Stimulated activated CD4-positive, alpha-beta T cell treated with anti-CD3 and anti-CD28 coated beads, Interleukin-12 subunit alpha, Interleukin-12 subunit beta, amount 100 ng/mL, for 4 hours (primary cell): ENCODE data around the gene CDC37.

Source experiments
- DNase-seq: peaks from one replicate; pipeline ENCODE4 v3.0.0-alpha.2; 2020

CDC37 gene

GRCh38 chr19:10403137-10404021 is at the start of gene CDC37:
TSS of gene CDC37 (minus strand) at chr19:10403542. CDS start at chr19:10403479, 63 bp downstream.
- peak; percentile 97 for DNase-seq

DNA sequence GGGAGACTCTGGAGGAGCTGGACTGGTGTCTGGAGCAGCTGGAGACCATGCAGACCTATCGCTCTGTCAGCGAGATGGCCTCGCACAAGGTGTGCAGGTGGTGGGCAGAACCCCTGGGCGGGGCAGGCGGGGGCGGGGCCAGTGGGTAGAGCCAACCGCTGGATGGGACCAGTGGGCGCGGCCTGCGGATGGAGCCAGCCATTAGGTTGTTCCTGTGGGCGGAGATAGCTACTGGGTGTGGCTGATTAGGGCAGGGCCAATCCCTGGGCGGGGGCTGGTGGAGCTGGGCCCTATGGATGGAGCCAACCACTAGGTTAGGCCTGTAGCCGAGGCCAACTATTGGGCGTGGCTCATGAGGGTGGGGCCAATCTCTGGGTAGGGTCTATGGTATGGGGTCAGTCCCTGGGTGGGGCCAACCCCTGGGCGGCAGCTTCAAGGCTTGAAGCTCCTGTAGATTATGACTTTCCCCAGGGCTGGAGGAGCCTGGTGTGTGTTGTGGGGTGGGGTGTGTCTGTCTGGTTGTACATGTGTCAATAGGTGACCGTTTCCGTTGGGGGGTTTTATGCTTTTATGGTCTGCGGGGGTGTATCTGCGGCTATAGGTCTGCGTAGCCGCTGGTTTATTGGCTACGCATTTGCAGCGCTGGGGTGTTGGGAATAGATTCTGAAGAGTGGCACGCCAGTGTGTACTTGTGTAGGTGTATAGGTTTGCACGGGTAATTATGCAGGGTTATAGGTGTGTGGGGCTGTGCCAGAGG is 47.7 kb upstream of the CDC37 start:
- DNase-seq = no peak

DNA sequence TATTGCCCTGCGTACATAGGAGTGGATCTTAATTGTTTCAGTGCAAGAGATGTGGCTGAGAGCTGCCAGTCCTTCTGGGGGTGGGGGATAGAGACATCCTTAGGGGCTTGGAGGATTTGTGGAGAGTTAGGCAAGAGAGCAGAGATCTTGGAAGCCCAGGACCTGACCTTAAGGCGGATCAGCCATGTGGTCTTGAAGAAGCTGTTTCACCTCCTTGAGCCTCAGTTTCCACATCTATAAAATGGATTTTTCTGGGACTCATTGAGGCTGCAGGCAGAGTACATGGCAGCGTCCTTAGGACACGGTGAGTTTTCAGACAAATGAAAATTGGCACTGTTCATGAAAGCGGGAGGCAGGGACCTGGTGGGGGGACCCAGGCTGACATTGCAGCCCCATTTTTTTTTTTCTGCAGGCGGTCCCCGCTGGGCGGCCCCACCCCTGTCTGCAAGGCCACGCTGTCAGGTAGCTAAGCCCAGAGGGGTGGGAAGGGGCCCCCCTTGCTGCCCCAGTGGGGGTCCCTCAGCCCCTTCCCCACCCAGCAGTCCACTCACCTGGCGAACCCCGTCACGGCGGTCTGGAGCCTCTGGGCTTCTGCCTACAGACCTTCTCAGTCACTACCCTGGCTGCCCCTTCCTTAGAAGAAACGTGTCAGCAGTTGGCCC is 47.0 kb upstream of the CDC37 start:
- no peak for DNase-seq

DNA sequence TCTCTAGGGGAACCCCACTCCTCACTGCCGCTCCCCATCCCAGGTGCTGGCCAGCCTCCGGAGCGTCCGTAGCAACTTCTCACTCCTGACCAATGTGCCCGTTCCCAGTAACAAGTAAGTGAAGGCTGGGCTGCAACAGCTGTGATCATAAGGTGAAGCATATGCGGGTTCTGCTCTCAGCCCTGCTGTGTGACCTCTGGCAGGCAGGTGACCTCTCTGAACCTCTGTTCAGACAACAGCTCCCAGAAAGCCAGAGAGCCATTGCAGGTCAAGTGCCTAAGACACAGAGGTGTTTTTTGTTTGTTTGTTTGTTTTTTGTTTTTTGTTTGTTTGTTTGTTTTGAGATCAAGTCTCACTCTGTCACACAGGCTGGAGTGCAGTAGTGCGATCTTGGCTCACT is 45.7 kb upstream of the CDC37 start:
- no peak for DNase-seq

DNA sequence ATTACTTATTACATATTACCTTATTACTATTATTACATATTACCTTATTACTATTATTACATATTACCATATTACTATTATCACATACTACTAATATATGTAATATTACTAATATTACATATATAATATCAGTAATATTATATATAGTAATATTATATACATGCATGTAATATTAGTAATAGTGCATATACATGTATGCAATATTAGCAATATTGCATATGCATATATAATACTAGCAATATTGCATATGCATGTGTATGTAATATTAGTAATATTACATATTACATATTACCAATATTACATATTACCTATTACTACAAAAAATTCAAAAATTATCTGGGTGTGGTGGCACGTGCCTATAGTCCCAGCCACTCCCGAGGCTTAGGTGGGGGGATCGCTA is 39.4 kb upstream of the CDC37 start:
- DNase-seq = no peak

DNA sequence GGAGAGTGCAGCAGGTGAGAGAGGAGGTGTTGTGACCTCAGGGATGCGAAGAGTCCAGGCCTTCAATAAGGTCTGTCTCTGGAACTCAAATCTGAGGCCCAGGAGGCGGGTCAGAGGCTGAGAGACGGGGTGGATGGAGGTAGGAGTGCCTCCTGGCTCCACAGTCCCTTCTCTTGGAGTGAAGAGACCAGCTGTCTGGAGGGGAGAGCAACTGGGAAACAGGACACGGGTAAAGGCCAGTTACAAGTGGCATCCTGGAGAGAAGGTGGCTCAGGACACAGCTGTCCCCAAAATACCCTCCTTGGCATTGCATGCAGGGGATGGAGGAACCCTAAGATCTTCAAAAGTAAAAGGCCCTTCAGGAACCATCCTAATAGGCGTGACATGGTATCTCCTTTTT is 36.2 kb upstream of the CDC37 start:
- no peak for DNase-seq

GRCh38 chr19:10433131-10433536 is 29.8 kb upstream of the CDC37 start:
- no peak for DNase-seq

GRCh38 chr19:10432736-10433130 is 29.4 kb upstream of the CDC37 start:
- no peak for DNase-seq

- DNase-seq = peak; percentile 52
Measured at GRCh38 chr19:10431943-10432735, 28.8 kb upstream of the CDC37 start.

DNA sequence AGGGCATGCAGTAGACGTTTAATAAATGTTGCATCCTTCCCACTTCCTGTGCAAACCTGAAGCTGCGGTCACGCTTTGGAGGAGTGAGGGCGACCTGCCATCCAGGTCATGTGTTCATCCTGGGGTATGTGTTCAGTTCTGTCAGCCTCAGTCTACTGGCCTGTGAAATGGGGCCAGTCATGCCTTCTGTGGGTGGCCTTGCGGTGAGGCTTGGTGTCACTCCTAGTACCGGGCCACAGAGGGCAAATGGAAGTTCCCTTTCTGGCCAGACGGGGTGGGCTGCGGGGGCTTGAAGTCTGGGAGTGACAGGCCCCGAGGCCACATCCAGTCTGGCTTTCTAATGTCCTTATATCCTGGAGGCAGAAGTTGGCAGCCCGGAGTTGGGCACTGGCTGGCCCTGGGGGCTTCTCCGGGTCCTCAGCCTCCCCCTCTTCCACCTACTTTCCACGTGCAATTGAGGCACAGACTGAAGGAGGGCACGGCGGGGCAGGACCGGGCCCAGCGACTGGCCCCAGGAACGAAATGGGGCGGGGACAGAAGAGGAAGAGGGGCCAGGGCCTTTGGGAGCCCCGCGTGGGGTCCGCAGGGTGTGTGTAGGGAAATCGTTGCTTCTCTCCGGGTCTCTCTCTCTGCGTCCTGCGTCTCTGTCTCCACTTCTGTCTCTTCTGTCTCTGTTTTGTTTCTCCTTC is 28.1 kb upstream of the CDC37 start:
- no peak for DNase-seq

GRCh38 chr19:10430505-10431253 is 27.3 kb upstream of the CDC37 start:
- DNase-seq = no peak

GRCh38 chr19:10428996-10429381 is 25.6 kb upstream of the CDC37 start:
- DNase-seq = no peak

DNA sequence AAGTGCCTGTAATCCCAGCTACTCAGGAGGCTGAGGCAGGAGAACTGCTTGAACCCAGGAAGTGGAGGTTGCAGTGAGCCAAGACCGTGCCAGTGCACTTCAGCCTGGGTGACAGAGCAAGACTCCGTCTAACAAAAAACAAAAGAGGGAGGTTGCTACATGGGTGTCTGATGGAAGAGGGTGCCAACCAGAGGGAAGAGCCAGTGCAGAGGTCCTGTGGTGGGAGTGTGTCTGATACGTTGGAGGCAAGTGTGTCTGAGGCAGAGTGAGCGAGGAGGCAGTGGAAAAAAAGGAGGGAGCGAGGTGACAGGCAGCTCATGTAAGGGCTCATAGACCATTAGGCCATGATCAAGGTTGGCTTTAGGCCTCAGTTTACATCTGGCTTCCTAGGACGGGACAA is 23.8 kb upstream of the CDC37 start:
- DNase-seq = no peak

GRCh38 chr19:10424011-10424637 is 20.8 kb upstream of the CDC37 start:
- peak; percentile 68 for DNase-seq

DNA sequence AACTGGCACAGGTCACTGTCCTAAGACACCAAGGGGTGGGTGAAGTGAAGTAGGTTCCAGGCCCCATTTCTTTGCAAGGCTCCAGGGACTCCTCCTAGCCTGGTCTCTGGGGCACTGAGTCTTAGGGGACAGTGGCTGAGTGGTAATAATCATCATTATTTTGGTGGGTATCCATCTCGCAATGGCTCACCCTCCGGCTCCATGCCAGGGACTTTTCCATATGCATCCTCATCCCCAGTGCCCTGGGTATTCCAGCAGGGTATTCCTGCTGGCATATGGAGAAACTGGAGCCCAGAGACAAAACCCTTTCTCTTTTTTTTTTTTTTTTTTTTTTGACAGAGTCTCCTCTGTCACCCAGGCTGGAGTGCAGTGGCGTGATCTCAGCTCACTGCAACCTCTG is 19.5 kb upstream of the CDC37 start:
- DNase-seq = no peak

DNA sequence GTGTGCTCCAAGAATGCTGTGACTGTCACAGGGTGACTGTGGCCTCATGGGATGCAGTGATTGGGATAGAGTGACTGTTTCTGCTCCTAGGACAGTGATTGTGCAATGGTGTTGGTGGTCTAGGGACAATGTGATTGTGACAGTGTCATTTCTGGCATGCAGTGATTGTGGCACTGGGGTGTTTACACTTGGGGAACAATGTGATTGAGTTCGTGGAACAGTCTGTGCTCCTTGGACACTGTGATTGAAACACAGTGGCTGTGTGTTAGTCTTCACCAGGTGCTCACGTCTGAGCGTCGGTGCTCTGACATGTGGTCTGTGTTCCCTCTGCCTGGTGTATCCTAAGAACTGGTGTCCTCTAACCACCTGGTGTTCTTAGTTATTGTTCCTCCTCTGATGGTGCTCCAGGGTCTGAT is 18.7 kb upstream of the CDC37 start:
- DNase-seq = no peak

- no peak for DNase-seq
Measured at GRCh38 chr19:10421240-10422045, 18.1 kb upstream of the CDC37 start.

- DNase-seq = no peak
Measured at GRCh38 chr19:10420444-10421239, 17.3 kb upstream of the CDC37 start, which contains the start of gene PDE4A. TSS of gene PDE4A (plus strand) at chr19:10420538. CDS start at chr19:10420765, 227 bp downstream.
